Choroid plexus epithelial cell (primary cell): ENCODE measurements around the gene HRH3.

Source experiments
- DNase-seq: peaks from one replicate; pipeline ENCODE4 v3.0.0-alpha.2; 2010; ENCODE audit warnings: low read depth
- H3K4me3 ChIP-seq: 2 replicates; pipeline ENCODE4 v1.5.1; 2011; ENCODE audit warnings: low read depth, mild to moderate bottlenecking, control low read depth, low read length, moderate library complexity
- TF ChIP-seq, protein P1 (sequence below): conservative IDR thresholded peaks from 2 replicates; pipeline ENCODE4 v1.5.1; 2011; ENCODE audit warnings: low read depth, mild to moderate bottlenecking, control low read depth, inconsistent platforms, low read length, moderate library complexity

The HRH3 gene

DNA sequence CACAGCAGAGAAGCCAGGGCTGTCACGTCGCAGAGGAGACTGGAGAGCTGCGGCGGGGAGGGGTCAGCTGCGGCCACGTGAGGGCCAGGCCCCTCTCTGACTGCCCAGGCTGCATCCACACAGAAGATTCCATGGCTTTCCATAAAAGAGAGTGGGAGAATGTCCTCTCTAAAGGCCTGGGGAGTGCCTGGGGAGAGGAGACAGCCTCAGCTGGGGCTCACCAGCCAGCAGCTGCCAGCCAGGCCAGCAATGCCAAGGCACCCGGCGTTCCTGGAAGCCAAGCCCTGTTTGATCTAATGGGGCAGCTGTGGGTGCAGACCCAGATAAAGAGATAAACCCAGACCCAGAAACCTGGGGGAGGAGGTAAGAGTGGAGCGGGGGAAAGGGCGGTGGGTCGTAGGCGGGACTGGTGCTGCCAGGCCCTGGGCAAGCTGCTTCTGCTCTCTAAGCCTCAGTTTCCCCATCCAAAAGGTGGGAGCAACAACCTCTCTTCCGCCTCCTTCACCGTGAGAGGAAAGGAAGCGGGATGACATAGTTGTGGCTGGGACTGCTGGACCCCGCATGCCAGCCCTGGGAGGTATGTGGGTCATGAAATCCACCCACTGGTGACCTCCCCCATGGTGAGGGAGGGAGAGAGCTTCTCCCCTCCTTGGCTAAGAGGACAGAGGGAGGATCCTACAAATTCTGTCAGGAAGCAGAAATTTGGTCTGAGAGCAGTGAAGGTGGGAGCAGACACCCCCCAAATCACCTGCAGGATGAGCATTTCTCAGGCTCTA, 15.1 kb upstream of the HRH3 start:
- TF ChIP-seq, protein P1, sequence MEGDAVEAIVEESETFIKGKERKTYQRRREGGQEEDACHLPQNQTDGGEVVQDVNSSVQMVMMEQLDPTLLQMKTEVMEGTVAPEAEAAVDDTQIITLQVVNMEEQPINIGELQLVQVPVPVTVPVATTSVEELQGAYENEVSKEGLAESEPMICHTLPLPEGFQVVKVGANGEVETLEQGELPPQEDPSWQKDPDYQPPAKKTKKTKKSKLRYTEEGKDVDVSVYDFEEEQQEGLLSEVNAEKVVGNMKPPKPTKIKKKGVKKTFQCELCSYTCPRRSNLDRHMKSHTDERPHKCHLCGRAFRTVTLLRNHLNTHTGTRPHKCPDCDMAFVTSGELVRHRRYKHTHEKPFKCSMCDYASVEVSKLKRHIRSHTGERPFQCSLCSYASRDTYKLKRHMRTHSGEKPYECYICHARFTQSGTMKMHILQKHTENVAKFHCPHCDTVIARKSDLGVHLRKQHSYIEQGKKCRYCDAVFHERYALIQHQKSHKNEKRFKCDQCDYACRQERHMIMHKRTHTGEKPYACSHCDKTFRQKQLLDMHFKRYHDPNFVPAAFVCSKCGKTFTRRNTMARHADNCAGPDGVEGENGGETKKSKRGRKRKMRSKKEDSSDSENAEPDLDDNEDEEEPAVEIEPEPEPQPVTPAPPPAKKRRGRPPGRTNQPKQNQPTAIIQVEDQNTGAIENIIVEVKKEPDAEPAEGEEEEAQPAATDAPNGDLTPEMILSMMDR: no peak
- no peak for DNase-seq
- H3K4me3 ChIP-seq: no peak overlapping the region

DNA sequence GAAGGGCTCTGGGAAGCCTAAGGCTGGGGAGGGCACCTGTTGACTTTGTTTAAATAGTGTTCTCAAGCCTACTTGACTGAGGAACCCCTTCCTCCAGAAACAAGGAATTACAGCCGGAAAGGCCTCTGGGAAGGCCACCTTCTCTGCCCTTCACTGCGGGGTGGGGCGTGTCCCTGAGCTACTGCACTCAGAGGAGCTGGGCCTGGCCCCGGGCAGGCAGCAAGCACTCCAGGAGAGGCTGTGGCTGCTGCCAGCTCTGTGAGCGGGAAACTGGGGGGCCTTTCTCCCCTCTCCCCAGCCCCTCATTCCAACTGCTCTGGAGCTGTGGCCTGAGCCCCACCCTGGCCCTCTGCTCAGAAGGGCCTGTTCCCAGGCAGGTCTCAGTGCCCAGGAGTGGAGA, 14.3 kb upstream of the HRH3 start:
- no peak for DNase-seq
- H3K4me3 ChIP-seq: no peak overlapping the region
- TF ChIP-seq, protein P1: no peak

DNA sequence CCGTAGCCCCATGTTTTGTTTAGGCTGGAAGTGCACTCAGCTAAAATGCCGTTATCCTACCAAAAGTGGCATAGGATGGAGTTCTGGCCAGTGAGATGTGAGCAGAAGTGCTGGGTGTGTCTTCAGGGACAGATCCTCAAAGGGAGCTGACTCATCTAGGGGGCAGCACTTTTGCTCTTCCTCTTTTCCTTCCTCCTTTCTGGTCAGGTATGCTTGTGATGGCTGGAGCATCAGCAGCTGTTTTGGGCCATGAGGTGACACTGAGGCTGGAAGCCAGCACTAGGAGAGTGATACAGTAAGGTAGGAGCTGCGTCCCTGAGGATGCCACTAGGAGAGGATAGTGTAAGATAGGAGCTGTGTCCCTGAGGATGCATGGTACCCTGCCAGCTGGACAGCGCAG, 13.6 kb upstream of the HRH3 start:
- DNase-seq: no peak
- H3K4me3 ChIP-seq: no peak overlapping the region
- TF ChIP-seq, protein P1: no peak

DNA sequence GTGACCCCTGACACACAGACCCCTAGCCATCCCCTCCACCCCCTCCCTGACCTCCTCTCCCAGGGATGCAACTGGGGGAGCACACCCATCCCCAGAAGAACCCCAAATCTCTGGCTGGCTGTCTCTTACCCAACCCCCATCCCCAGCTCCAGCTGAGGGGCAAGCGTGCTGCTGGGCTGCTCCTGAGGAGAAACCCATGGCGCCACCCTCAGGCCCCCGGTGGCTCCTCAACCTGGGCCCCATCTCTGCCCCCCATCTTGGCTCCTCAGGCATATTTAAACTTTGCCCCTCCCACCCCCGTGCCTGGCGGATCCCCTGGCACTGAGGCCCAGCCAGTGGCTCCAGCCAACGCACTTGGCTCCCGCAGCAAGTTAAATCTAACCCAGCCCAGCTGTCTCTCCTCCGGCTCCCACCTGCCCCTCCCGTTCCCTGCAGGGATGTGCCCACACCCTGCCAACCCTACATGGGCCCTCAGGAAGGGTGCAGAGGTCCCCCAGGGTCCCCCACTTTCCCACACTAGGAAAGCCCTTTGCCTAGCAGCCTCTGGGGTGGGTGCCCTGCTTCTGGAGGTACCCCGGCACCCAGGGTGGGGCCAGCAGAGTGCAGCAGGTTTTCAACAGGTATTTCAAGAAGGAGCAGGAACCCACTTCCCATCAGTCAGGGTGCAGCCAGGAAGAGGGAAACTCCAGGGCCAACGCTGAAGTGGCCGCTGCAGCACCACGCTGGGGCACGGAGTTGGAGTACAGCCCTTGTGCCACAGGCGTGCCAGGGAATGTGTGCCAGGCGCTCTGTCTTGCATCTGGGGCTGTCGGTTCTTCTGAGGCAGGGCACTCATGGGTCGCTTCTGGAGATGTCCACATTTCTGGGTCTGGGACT, 12.9 kb upstream of the HRH3 start:
- TF ChIP-seq, protein P1: no peak
- DNase-seq: no peak
- no peak overlapping the region for H3K4me3 ChIP-seq

DNA sequence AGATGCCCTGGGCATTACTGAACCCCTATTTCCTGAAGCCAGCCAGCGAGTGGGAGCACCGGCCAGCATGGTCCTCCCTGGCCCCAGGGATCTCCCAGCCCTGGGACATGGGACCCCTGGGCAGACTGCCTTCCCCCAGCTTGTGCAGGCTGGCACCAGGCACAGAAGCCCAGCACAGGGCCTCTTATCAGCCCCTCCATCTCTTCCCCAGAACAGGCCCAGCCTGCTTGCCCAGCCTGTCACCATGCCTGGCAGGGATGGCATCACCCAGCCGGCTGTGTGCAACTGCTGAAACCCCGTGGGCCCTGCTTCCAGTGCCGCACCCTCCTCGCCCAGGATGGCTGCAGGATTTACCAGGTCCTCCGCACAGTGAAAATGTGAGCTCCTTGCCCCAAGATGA, 12.1 kb upstream of the HRH3 start:
- TF ChIP-seq, protein P1: no peak
- no peak overlapping the region for H3K4me3 ChIP-seq
- no peak for DNase-seq

DNA sequence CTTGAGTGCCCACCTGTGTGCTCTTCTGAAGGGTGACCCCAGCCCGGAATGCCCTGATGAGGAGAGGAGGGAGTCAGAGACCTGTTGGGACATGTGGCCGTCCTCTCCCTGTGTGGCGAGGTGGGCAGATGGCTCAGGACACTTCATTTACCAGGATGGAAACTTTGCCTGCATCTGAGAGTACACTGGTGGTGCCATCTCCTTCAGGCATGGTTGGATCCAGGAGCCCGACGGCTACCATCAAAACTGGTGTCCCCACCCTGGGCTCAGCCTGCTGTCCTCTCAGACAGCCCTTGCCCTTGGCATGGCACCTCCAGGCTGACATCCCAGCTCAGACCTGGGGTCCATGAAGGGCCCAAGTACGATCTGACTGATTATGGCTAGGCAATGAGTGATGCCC, 11.2 kb upstream of the HRH3 start:
- TF ChIP-seq, protein P1: no peak
- H3K4me3 ChIP-seq: no peak overlapping the region
- no peak for DNase-seq

DNA sequence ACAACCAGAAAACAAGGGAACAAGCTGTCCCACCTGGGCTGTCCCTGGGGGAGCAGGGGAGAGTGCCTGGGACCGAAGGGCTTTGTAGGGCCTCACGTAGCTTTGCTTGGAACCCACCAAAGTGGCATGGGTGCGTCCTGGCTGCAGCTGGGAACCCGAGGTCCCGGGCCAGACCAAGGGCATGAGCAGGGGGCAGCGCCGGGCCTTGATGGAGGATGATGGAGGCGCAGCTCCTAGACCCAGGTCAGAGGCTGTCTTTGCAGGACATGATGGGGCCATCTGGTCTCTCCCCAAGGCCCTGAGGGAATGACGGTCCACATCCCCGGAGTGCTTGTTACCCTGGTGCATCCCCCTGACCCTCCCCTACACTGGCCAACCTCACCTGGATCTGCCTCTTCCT, 10.6 kb upstream of the HRH3 start:
- TF ChIP-seq, protein P1: no peak
- DNase-seq: no peak
- H3K4me3 ChIP-seq: no peak overlapping the region
